ENCODE results near the gene LENG8. TPM values are rescaled to one million over a fixed set of nuclear protein-coding genes. Genes with fewer than 3 reads are reported as not detected.

The LENG8 gene
- total and polyA plus RNA-seq, 2 of the 13 experiments (the other 11 are each of a cell fraction or from before 2014, with no cell fraction given): 14.3 to 41.9 TPM

DNA sequence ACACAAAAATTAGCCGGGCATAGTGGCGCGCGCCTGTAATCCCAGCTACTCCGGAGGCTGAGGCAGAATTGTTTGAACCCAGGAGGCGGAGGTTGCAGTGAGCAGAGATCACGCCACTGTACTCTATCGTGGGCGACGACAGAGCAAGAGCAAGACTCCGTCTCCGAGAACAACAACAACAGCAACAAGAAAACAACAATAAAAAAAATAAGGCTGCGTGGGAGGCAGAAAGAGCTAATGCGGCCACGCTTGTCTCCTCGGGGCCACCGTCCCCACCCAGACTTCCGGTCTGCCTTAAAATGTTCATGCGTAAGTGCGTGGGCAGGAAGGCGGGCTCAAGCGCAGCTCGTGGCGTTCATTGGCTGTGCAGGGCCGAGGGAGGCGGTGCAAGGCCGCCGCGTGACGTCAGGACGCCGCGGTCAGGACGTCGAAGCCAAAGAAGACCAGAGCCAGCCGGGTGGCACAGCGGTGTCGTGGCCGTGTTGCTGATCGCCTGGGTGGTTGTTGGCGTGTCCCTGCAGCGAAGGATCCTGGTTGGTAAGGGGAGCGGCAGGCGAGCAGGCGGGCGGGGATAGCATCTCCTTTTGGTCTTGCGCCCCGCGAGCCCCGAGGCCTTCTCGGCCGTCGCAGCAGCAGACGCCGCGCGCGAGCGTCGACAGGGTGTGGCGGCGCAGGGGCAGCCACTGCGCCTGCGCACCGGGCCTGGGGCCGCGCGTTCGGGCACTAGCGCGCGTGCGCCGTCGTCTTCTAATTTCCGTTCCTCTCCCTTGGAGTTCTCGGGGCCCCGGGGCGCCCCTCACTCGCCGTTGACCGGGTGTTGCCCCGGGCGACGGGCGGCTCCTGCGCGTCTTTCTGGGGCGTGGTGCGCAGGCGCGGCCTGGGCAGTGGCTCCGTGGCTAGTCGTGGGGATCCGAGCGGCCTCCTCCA lies at the start of gene LENG8 (continued):
- TF ChIP-seq, protein P1, sequence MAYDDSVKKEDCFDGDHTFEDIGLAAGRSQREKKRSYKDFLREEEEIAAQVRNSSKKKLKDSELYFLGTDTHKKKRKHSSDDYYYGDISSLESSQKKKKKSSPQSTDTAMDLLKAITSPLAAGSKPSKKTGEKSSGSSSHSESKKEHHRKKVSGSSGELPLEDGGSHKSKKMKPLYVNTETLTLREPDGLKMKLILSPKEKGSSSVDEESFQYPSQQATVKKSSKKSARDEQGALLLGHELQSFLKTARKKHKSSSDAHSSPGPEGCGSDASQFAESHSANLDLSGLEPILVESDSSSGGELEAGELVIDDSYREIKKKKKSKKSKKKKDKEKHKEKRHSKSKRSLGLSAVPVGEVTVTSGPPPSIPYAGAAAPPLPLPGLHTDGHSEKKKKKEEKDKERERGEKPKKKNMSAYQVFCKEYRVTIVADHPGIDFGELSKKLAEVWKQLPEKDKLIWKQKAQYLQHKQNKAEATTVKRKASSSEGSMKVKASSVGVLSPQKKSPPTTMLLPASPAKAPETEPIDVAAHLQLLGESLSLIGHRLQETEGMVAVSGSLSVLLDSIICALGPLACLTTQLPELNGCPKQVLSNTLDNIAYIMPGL (CRISPR knock-in tag; IDR thresholded peaks at IDR 0.05; ENCODE audit: borderline replicate concordance in 1 of 2, low read depth in 1 of 2): peak; percentile 87 to 90; a peak in 3 of 4 replicates
- TF ChIP-seq ZNF343 (CRISPR knock-in tag; IDR thresholded peaks at IDR 0.05) (peak; percentile 91; the same call in 1 of the 2 replicates), MXD4 (CRISPR knock-in tag; IDR thresholded peaks at IDR 0.05) (peak; percentile 93), KDM3A (CRISPR knock-in tag; IDR thresholded peaks at IDR 0.05; ENCODE audit: low read depth) (0 out of 2 replicates have a peak, but pooled peaks have one; percentile 39), ASH2L (IDR thresholded peaks at IDR 0.05; ENCODE audit: insufficient read length, low read depth, low read length) (peak; percentile 64), ZNF777 (CRISPR knock-in tag; IDR thresholded peaks at IDR 0.05) (peak; percentile 91), ZBTB21 (CRISPR knock-in tag; IDR thresholded peaks at IDR 0.05) (peak; percentile 90), POLR2A (IDR thresholded peaks at IDR 0.05; ENCODE audit: insufficient read depth in 1 of 2, low read depth in 2 of 2, low read length in 2 of 2) (peak; percentile 94 to 99), ERF (CRISPR knock-in tag; IDR thresholded peaks at IDR 0.05) (peak; percentile 84), DNMT1 (CRISPR knock-in tag; IDR thresholded peaks at IDR 0.05) (peak; percentile 98), ZFYVE20 (CRISPR knock-in tag; IDR thresholded peaks at IDR 0.05; ENCODE audit: borderline replicate concordance, low read depth) (peak; percentile 91; the same call in 1 of the 2 replicates), ZNF160 (CRISPR knock-in tag; IDR thresholded peaks at IDR 0.05) (peak; percentile 74), JDP2 (CRISPR knock-in tag; IDR thresholded peaks at IDR 0.05; ENCODE audit: borderline replicate concordance) (no peak; the same call in 1 of the 2 replicates), SPEN (CRISPR knock-in tag; IDR thresholded peaks at IDR 0.05; ENCODE audit: low read depth) (peak; percentile 79), MIER2 (CRISPR knock-in tag; IDR thresholded peaks at IDR 0.05) (0 out of 2 replicates have a peak, but pooled peaks have one; percentile 26), SMAD9 (CRISPR knock-in tag; IDR thresholded peaks at IDR 0.05) (peak; percentile 46), FOXC1 (CRISPR knock-in tag; IDR thresholded peaks at IDR 0.05; ENCODE audit: borderline replicate concordance) (peak; percentile 84)
- TF ChIP-seq, protein P2, sequence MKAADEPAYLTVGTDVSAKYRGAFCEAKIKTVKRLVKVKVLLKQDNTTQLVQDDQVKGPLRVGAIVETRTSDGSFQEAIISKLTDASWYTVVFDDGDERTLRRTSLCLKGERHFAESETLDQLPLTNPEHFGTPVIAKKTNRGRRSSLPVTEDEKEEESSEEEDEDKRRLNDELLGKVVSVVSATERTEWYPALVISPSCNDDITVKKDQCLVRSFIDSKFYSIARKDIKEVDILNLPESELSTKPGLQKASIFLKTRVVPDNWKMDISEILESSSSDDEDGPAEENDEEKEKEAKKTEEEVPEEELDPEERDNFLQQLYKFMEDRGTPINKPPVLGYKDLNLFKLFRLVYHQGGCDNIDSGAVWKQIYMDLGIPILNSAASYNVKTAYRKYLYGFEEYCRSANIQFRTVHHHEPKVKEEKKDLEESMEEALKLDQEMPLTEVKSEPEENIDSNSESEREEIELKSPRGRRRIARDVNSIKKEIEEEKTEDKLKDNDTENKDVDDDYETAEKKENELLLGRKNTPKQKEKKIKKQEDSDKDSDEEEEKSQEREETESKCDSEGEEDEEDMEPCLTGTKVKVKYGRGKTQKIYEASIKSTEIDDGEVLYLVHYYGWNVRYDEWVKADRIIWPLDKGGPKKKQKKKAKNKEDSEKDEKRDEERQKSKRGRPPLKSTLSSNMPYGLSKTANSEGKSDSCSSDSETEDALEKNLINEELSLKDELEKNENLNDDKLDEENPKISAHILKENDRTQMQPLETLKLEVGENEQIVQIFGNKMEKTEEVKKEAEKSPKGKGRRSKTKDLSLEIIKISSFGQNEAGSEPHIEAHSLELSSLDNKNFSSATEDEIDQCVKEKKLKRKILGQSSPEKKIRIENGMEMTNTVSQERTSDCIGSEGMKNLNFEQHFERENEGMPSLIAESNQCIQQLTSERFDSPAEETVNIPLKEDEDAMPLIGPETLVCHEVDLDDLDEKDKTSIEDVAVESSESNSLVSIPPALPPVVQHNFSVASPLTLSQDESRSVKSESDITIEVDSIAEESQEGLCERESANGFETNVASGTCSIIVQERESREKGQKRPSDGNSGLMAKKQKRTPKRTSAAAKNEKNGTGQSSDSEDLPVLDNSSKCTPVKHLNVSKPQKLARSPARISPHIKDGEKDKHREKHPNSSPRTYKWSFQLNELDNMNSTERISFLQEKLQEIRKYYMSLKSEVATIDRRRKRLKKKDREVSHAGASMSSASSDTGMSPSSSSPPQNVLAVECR (CRISPR knock-in tag; IDR thresholded peaks at IDR 0.05; ENCODE audit: borderline replicate concordance): peak; percentile 91
- TF ChIP-seq, protein P3, sequence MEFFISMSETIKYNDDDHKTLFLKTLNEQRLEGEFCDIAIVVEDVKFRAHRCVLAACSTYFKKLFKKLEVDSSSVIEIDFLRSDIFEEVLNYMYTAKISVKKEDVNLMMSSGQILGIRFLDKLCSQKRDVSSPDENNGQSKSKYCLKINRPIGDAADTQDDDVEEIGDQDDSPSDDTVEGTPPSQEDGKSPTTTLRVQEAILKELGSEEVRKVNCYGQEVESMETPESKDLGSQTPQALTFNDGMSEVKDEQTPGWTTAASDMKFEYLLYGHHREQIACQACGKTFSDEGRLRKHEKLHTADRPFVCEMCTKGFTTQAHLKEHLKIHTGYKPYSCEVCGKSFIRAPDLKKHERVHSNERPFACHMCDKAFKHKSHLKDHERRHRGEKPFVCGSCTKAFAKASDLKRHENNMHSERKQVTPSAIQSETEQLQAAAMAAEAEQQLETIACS (CRISPR knock-in tag; IDR thresholded peaks at IDR 0.05): peak; percentile 65
- TF ChIP-seq, protein P4, sequence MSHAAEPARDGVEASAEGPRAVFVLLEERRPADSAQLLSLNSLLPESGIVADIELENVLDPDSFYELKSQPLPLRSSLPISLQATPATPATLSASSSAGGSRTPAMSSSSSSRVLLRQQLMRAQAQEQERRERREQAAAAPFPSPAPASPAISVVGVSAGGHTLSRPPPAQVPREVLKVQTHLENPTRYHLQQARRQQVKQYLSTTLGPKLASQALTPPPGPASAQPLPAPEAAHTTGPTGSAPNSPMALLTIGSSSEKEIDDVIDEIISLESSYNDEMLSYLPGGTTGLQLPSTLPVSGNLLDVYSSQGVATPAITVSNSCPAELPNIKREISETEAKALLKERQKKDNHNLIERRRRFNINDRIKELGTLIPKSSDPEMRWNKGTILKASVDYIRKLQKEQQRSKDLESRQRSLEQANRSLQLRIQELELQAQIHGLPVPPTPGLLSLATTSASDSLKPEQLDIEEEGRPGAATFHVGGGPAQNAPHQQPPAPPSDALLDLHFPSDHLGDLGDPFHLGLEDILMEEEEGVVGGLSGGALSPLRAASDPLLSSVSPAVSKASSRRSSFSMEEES (CRISPR knock-in tag; IDR thresholded peaks at IDR 0.05): peak; percentile 76; the same call in 1 of the 2 replicates

Measured in HepG2 (cell line).